Purkinje cell (primary cell): Measurements from ENCODE around the gene CLDN22. TPM values are rescaled to one million over a fixed set of nuclear protein-coding genes. Genes with fewer than 3 reads are reported as not detected.

Source experiments
- polyA plus RNA-seq: library from polyadenylated mRNA; unstranded; fragments of >200 nt; fragmentation: Nextera tagmentation; gene quantifications from 2 replicates; pipeline ENCODE4 v1.2.1, GENCODE V29; 2014

The CLDN22 gene
- 0.34 and 0.97 TPM in 2 replicates for polyA plus RNA-seq

DNA sequence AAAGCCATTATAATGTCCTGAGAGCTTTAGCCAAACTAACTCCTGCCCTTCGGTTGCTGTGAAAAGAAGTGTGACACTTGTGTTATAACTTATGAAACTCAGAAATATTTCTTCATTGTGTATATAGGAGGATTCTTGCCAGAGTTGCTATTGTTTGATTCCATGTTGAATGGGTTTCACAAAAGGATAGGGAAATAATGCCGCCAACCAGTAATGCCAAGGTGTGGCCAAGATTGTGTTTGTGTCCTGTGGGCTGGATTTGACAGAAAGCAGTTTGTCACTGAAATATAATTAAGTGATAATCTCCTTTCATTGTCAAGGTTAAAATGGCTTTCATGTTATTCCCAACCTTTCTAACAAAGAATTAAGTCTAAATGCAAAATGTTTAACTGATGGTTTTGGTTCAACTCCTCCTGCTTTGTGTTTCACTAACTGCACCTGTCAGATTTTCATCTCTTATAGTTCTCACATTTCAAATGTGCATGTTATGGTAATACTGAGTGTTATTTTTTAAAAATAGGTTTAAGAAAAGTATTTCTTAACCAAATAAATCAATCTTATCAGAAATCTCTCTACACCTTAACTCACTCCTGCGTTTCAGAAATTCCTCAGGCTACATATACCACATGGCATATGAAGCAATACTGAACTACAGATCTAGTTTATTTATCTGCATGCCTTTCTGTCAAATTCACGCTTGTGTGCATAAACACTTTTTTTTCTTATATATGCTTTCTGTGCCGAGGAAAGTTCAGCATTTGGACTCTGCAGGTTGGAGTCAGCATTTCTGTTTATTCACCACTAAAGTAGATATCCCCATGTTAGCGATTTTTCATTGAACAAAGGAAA lies at the start of gene CLDN22:
CLDN22 (minus strand) TSS at position 66 of the 849 bp plus-strand sequence; CDS start at position 8, 58 bp downstream.

DNA sequence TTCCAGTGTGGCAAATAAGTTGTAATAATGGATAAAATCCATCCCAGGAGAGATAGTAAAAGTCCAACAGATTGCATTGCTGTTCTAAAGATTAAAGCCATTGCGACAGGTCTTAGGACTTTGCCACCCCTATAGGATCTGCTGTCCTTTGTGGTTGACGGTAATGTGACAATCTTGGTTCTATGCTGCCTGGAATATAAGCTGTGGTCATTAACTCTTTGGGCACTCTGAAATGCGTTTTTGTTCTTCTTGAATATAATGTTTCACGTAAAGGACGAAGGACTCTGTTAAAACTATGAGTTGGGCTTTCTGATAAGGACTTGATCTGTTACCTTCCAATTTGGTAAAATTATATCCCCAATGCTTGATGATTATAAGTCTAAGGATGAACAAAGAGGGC lies 2.2 kb upstream of the CLDN22 start, which contains the start of gene CLDN24:
CLDN24 (minus strand) TSS at position 101 of the 400 bp plus-strand sequence; CDS start at position 101, 0 bp downstream.

Other genes with a start within 250 kb of the CLDN22 start
- 10.1 and 10.5 TPM in 2 replicates for gene WWC2, start 221.0 kb downstream of the CLDN22 start, polyA plus RNA-seq
- gene CLDN24, start 2.1 kb upstream of the CLDN22 start, polyA plus RNA-seq: not detected in 2 replicates
- gene CDKN2AIP, start 124.4 kb upstream of the CLDN22 start, polyA plus RNA-seq: 11.0 and 12.1 TPM in 2 replicates
- gene ING2, start 184.8 kb upstream of the CLDN22 start, polyA plus RNA-seq: 10.5 and 10.9 TPM in 2 replicates